OCI-LY3 (cell line): ENCODE measurements around the gene ALPP.
"Not testable (repeated sequence)": the region's sequence is repeated elsewhere in the genome, so short reads cannot be mapped to it uniquely, and the experiment has no call there.

ENCODE experiments used
- H2AFZ ChIP-seq: fragments of 200-600, 300-600 bp; shearing (Covaris generic); 2 replicates; pipeline ENCODE4 v1.6.0; 2014; ENCODE audit warnings: antibody characterized with exemption, low read depth, low read length
- H3K27ac ChIP-seq: fragments of 200-600, 300-600 bp; sonication (generic); 2 replicates; pipeline ENCODE4 v1.5.1; 2014; ENCODE audit warnings: mild to moderate bottlenecking, low read length, moderate library complexity, mixed read lengths
- H3K27me3 ChIP-seq: fragments of 200-600, 300-600 bp; sonication (generic); 2 replicates; pipeline ENCODE4 v1.6.1; 2014; ENCODE audit warnings: low read depth, low read length, mixed read lengths
- H3K36me3 ChIP-seq: fragments of 200-600, 300-600 bp; sonication (generic); replicated peaks from 2 replicates; pipeline ENCODE3; 2014; ENCODE audit warnings: low read depth, low read length, mixed read lengths
- H3K4me1 ChIP-seq: fragments of 300-600, 200-600 bp; sonication (generic); 2 replicates; pipeline ENCODE4 v1.6.1; 2014; ENCODE audit warnings: low read length, mixed read lengths
- H3K4me2 ChIP-seq: fragments of 200-600, 300-600 bp; sonication (generic); 2 replicates; pipeline ENCODE4 v1.6.1; 2014; ENCODE audit warnings: low read length, mixed read lengths
- H3K4me3 ChIP-seq: fragments of 300-600, 200-600 bp; sonication (generic); 2 replicates; pipeline ENCODE4 v1.5.1; 2014; ENCODE audit warnings: antibody characterized with exemption, mild to moderate bottlenecking, low read length, moderate library complexity
- H3K79me2 ChIP-seq: fragments of 300-600, 200-600 bp; shearing (Covaris generic); 2 replicates; pipeline ENCODE4 v1.6.1; 2014; ENCODE audit warnings: mild to moderate bottlenecking, low read length, mixed read lengths
- H3K9ac ChIP-seq: fragments of 300-600, 200-600 bp; shearing (Covaris generic); 2 replicates; pipeline ENCODE4 v1.6.0; 2014; ENCODE audit warnings: mild to moderate bottlenecking, low read length, moderate library complexity
- H3K9me3 ChIP-seq: fragments of 200-600, 300-600 bp; shearing (Covaris generic); 2 replicates; pipeline ENCODE4 v1.6.1; 2014; ENCODE audit warnings: low read length, mixed read lengths; ENCODE audit not compliant: insufficient read depth
- H4K20me1 ChIP-seq: fragments of 200-600, 300-600 bp; sonication (generic); 2 replicates; pipeline ENCODE4 v1.6.1; 2016; ENCODE audit warnings: low read length, mixed read lengths; ENCODE audit not compliant: insufficient read depth
- EZH2phosphoT487 ChIP-seq: fragments of 200-600 bp; shearing (Covaris generic); IDR thresholded peaks from 2 replicates; pipeline ENCODE4 v1.6.1; 2018; ENCODE audit warnings: antibody characterized with exemption, mixed run types, low read depth
- TF ChIP-seq, protein P1 (sequence below): fragments of 200-600, 300-600 bp; sonication (generic); IDR thresholded peaks from 2 replicates; pipeline ENCODE4 v1.5.1; 2014; ENCODE audit warnings: antibody characterized with exemption, low read length, low read depth

Gene ALPP

DNA sequence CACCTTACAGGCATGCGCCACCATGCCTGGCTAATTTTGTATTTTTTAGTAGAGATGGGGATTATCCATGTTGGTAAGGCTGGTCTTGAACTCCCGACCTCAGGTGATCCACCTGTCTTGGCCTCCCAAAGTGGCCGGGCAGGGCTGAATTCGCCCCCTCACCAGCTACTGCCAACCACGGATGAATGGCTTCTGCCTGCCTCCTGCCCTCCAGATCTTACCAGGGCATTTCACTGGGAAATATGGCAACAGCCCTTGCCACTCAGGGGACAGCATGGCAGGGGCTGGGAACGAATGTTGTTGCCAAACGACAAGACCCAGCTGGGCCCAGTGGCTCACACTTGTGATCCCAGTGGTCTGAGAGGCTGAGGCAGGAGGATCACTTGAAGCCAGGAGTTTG lies 1.8 kb upstream of the ALPP start:
- Histone ChIP-seq H3K4me3 (no peak overlapping the region), H3K27ac (no peak overlapping the region), H3K4me2 (no peak overlapping the region), H3K9ac (no peak overlapping the region), H3K4me1 (no peaks in the 10 kb centered on the region), H2AFZ (no peak overlapping the region), H3K79me2 (no peaks in the 10 kb centered on the region), H3K9me3 (no peaks in the 10 kb centered on the region), H3K36me3 (no peaks in the 10 kb centered on the region), H3K27me3 (no peaks in the 10 kb centered on the region), H4K20me1 (no peaks in the 10 kb centered on the region)
- TF ChIP-seq EZH2phosphoT487, result no peak
- TF ChIP-seq, protein P1, sequence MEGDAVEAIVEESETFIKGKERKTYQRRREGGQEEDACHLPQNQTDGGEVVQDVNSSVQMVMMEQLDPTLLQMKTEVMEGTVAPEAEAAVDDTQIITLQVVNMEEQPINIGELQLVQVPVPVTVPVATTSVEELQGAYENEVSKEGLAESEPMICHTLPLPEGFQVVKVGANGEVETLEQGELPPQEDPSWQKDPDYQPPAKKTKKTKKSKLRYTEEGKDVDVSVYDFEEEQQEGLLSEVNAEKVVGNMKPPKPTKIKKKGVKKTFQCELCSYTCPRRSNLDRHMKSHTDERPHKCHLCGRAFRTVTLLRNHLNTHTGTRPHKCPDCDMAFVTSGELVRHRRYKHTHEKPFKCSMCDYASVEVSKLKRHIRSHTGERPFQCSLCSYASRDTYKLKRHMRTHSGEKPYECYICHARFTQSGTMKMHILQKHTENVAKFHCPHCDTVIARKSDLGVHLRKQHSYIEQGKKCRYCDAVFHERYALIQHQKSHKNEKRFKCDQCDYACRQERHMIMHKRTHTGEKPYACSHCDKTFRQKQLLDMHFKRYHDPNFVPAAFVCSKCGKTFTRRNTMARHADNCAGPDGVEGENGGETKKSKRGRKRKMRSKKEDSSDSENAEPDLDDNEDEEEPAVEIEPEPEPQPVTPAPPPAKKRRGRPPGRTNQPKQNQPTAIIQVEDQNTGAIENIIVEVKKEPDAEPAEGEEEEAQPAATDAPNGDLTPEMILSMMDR, result no peak

DNA sequence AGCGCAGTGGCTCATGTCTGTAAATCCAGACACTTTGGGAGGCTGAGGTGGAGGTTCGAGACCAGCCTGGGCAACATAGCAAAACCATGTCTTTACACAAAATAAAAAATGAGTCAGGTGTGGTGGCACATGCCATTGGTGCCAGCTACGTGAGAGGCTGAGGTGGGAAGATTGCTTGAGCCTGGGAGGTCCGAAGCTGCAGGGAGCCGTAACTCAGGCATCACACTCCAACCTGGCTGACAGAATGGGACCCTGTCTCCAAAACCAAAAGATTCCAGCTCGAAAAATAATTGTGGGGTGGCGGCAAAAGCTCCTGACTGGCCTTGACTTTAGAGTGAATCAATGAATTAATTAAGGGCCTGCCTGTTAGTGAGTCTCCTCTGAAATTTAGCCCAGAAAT lies 1.2 kb upstream of the ALPP start:
- Histone ChIP-seq H3K79me2 (no peaks in the 10 kb centered on the region), H3K27me3 (no peaks in the 10 kb centered on the region), H3K9ac (no peak overlapping the region), H3K4me3 (no peak overlapping the region), H4K20me1 (no peaks in the 10 kb centered on the region), H3K9me3 (no peaks in the 10 kb centered on the region), H2AFZ (no peak overlapping the region), H3K4me1 (no peaks in the 10 kb centered on the region), H3K27ac (no peak overlapping the region), H3K4me2 (no peak overlapping the region), H3K36me3 (no peaks in the 10 kb centered on the region)
- TF ChIP-seq, protein P1, result no peak
- no peak for TF ChIP-seq EZH2phosphoT487

DNA sequence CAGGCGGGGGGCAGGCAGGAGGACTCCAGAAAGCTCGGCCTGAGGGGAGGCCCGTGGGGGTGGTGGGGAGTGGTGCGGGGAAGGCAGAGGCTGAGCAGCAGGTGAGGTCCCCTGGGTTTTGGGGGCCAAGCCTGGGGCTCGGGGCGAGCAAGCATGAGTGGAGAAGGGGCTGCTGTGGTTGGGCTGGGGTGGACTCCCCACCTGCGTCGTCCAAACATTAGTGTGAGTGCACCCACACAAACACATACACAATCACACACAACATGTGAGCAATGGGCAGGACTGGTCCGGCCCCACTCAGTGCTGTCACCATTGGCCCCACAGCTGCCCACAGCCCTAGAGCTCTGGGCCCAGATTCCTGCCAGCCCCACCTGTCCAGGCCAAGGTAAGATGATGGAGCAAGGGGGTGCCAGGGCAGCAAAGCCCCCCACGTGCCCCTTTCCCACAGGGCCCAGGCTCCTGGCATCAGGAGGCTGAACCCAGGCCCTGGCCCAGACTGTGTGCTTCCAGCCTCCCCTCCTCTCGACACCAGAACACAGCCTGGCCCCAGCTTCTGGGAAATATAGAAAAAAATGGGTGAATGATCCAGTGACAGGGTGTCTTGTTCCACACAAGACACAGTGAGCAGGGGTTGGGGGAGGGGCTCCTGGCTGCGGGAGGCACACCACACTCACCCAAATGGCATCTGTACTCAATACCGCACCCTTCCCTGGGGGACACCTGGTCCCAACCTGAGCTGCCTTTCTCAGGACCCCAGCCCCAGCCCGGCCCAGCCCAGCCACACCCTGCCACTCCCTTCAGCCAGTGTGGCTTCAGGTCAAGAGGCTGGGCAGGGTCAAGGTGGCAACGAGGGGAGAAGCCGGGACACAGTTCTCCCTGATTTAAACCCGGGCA lies 463 bp upstream of the ALPP start:
- Histone ChIP-seq H2AFZ (no peak overlapping the region), H3K79me2 (no peaks in the 10 kb centered on the region), H4K20me1 (no peaks in the 10 kb centered on the region), H3K4me1 (no peaks in the 10 kb centered on the region), H3K27me3 (no peaks in the 10 kb centered on the region), H3K9me3 (no peaks in the 10 kb centered on the region), H3K36me3 (no peaks in the 10 kb centered on the region), H3K9ac (no peak overlapping the region), H3K4me3 (no peak overlapping the region), H3K27ac (no peak overlapping the region), H3K4me2 (no peak overlapping the region)
- TF ChIP-seq, protein P1, result no peak
- no peak for TF ChIP-seq EZH2phosphoT487

DNA sequence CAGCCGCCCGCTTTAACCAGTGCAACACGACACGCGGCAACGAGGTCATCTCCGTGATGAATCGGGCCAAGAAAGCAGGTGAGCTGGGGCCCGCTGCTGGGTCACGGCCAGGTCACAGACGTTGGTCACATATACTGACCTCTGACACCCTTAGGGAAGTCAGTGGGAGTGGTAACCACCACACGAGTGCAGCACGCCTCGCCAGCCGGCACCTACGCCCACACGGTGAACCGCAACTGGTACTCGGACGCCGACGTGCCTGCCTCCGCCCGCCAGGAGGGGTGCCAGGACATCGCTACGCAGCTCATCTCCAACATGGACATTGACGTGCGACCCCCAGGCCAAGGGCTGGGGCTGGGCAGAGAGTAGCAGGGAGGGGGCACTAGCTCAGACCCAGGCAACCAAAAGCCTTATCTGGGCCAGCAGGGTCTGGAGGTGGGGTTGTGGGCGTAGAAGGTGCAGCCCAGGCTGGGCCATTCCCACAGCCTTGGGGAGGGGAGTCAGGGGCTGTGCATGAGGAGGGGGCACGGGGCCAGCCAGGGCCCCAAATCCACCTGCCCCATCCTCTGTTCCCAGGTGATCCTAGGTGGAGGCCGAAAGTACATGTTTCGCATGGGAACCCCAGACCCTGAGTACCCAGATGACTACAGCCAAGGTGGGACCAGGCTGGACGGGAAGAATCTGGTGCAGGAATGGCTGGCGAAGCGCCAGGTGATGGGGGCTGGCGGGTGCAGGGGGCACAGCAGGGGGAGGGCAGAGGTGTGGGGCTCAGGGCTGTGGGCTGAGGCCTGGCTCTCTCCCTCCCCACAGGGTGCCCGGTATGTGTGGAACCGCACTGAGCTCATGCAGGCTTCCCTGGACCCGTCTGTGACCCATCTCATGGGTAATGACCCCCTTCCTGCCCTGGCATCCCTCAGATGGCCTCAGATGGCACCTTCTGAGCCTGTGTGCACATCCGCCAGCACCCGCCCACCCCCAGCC lies 1.3 kb downstream of the ALPP start:
- H3K4me3 ChIP-seq, H4K20me1 ChIP-seq, H2AFZ ChIP-seq, H3K36me3 ChIP-seq, H3K9me3 ChIP-seq, H3K4me1 ChIP-seq, H3K27me3 ChIP-seq, H3K9ac ChIP-seq, H3K79me2 ChIP-seq, H3K27ac ChIP-seq, H3K4me2 ChIP-seq: not testable (repeated sequence)

DNA sequence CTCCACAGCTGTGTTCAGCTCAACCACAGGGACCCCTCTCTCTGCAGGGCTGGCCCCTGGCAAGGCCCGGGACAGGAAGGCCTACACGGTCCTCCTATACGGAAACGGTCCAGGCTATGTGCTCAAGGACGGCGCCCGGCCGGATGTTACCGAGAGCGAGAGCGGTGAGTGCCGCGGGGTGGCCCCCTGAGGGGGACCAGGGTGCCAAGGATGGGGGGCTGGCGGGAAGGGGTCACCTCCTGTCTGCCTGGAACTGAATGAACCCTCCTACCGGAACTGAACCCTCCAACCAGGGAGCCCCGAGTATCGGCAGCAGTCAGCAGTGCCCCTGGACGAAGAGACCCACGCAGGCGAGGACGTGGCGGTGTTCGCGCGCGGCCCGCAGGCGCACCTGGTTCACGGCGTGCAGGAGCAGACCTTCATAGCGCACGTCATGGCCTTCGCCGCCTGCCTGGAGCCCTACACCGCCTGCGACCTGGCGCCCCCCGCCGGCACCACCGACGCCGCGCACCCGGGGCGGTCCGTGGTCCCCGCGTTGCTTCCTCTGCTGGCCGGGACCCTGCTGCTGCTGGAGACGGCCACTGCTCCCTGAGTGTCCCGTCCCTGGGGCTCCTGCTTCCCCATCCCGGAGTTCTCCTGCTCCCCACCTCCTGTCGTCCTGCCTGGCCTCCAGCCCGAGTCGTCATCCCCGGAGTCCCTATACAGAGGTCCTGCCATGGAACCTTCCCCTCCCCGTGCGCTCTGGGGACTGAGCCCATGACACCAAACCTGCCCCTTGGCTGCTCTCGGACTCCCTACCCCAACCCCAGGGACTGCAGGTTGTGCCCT lies 2.9 kb downstream of the ALPP start:
- H4K20me1 ChIP-seq, H3K27ac ChIP-seq, H3K4me1 ChIP-seq, H3K4me3 ChIP-seq, H3K79me2 ChIP-seq, H3K9ac ChIP-seq, H3K4me2 ChIP-seq, H3K27me3 ChIP-seq, H2AFZ ChIP-seq, H3K36me3 ChIP-seq, H3K9me3 ChIP-seq: not testable (repeated sequence)
